ENCODE data around the gene CELF4.

The CELF4 gene

GRCh38 chr18:37332628-37333420 is 232.8 kb downstream of the CELF4 start:
- no peak for TF ChIP-seq NFIC (IDR thresholded peaks at IDR 0.05)

- TF ChIP-seq MAX (IDR thresholded peaks at IDR 0.05) (no peak), TCF12 (IDR thresholded peaks at IDR 0.05; ENCODE audit: low read depth) (no peak), USF1 (IDR thresholded peaks at IDR 0.05) (no peak), TAF1 (IDR thresholded peaks at IDR 0.05; ENCODE audit: low read depth) (no peak), CREB1 (IDR thresholded peaks at IDR 0.05; ENCODE audit: low read depth) (no peak)
These were observed 233.4 kb downstream of the CELF4 start for GRCh38 chr18:37332219-37332618.

GRCh38 chr18:37330173-37330572 is 235.4 kb downstream of the CELF4 start:
- TF ChIP-seq YY1 (IDR thresholded peaks at IDR 0.05; ENCODE audit: low read depth) (no peak), NFIC (IDR thresholded peaks at IDR 0.05) (no peak), REST (IDR thresholded peaks at IDR 0.05; ENCODE audit: low read depth) (no peak), USF1 (IDR thresholded peaks at IDR 0.05) (no peak)

- TF ChIP-seq EP300 (IDR thresholded peaks at IDR 0.05; ENCODE audit: borderline replicate concordance) (no peak), TCF12 (IDR thresholded peaks at IDR 0.05; ENCODE audit: low read depth) (no peak), CREB1 (IDR thresholded peaks at IDR 0.05; ENCODE audit: low read depth) (no peak), TAF1 (IDR thresholded peaks at IDR 0.05; ENCODE audit: low read depth) (no peak), ZBTB7A (IDR thresholded peaks at IDR 0.05; ENCODE audit: low read depth) (no peak), RAD21 (IDR thresholded peaks at IDR 0.05; ENCODE audit: low read depth) (no peak), EGR1 (IDR thresholded peaks at IDR 0.05) (no peak), NFIC (IDR thresholded peaks at IDR 0.05) (no peak), YY1 (IDR thresholded peaks at IDR 0.05; ENCODE audit: low read depth) (no peak), MAX (IDR thresholded peaks at IDR 0.05) (no peak), FOXM1 (IDR thresholded peaks at IDR 0.05; ENCODE audit: borderline replicate concordance, low read depth) (no peak), USF1 (IDR thresholded peaks at IDR 0.05) (no peak), CEBPB (IDR thresholded peaks at IDR 0.05) (no peak)
These were observed 236.5 kb downstream of the CELF4 start for GRCh38 chr18:37328946-37329719.

- TF ChIP-seq MAX (IDR thresholded peaks at IDR 0.05) (no peak), CREB1 (IDR thresholded peaks at IDR 0.05; ENCODE audit: low read depth) (no peak), USF1 (IDR thresholded peaks at IDR 0.05) (no peak), YY1 (IDR thresholded peaks at IDR 0.05; ENCODE audit: low read depth) (no peak), ZBTB7A (IDR thresholded peaks at IDR 0.05; ENCODE audit: low read depth) (no peak), TCF12 (IDR thresholded peaks at IDR 0.05; ENCODE audit: low read depth) (no peak), NFIC (IDR thresholded peaks at IDR 0.05) (no peak), RAD21 (IDR thresholded peaks at IDR 0.05; ENCODE audit: low read depth) (no peak)
These were observed 238.5 kb downstream of the CELF4 start for GRCh38 chr18:37327063-37327577.

- no peak for TF ChIP-seq USF1 (IDR thresholded peaks at IDR 0.05)
- TF ChIP-seq RAD21 (IDR thresholded peaks at IDR 0.05; ENCODE audit: low read depth), result peak; percentile 71
These were observed 243.0 kb downstream of the CELF4 start for GRCh38 chr18:37322492-37323035.

Measured in Ishikawa (cell line).